HUES48 (cell line): ENCODE data around the gene ZFPM1.

Experiments
- H3K27ac ChIP-seq: one replicate; pipeline ENCODE4 v1.7.0; 2013; ENCODE audit warnings: low read depth, low read length, inconsistent platforms
- H3K27me3 ChIP-seq: 2 replicates; pipeline ENCODE4 v1.6.1; 2013; ENCODE audit warnings: mild to moderate bottlenecking, low read length; ENCODE audit not compliant: control insufficient read depth, insufficient read depth
- H3K36me3 ChIP-seq: 2 replicates; pipeline ENCODE4 v1.6.1; 2013; ENCODE audit warnings: low read length; ENCODE audit not compliant: control insufficient read depth, insufficient read depth
- H3K4me1 ChIP-seq: 2 replicates; pipeline ENCODE4 v1.6.1; 2013; ENCODE audit warnings: mild to moderate bottlenecking, low read length; ENCODE audit not compliant: control insufficient read depth, insufficient read depth
- H3K4me3 ChIP-seq: 2 replicates; pipeline ENCODE4 v1.5.1; 2013; ENCODE audit warnings: mild to moderate bottlenecking, low read depth, low read length
- H3K9ac ChIP-seq: 2 replicates; pipeline ENCODE4 v1.6.1; 2013; ENCODE audit warnings: mild to moderate bottlenecking, low read depth, low read length, moderate library complexity
- H3K9me3 ChIP-seq: 2 replicates; pipeline ENCODE4 v1.6.1; 2013; ENCODE audit warnings: low read length; ENCODE audit not compliant: control insufficient read depth, insufficient read depth

ZFPM1 gene

DNA sequence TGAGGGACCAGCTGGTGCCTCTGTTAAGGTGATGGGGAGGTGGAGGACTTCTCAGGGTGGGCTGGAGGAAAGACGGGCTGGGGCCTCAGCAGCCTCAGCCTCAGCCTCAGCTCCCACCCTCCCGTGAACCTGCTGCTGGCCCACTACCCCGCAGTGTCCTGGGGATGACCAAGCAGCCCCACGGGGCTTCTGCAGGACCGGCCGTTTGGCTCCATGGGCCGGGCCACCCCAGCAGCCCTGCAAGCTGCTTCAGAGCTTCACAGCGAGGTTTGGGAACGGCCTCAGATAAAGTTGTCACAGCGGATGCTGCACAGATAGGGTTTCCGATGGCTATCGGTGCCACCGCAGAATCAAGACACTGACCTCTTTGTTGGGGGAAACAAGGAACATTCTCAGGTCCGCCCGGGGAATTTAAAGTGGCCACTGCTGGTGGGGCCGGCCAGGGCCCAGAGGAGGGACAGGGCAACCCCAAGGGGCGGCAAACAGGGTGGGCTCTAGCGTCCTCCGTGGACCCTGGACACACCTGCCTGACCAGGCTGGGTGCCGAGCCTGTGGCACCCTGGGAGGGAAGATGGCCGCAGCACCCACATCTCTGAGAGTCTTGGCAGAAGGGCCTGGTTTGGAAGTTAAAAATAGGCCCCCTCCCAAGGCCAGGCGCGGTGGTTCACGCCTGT, 69.3 kb downstream of the ZFPM1 start:
- no peaks in the 10 kb centered on the region for H3K9me3 ChIP-seq
- H3K9ac ChIP-seq, result no peak overlapping the region
- no peak overlapping the region for H3K4me3 ChIP-seq
- H3K27ac ChIP-seq, result no peak overlapping the region
- no peaks in the 10 kb centered on the region for H3K27me3 ChIP-seq
- H3K36me3 ChIP-seq, result no peaks in the 10 kb centered on the region
- no peaks in the 10 kb centered on the region; the same call in 1 of the 2 replicates for H3K4me1 ChIP-seq

GRCh38 chr16:88523309-88524161, 70.5 kb downstream of the ZFPM1 start:
- H3K36me3 ChIP-seq, result no peaks in the 10 kb centered on the region
- H3K27ac ChIP-seq, result no peak overlapping the region
- H3K9me3 ChIP-seq, result no peaks in the 10 kb centered on the region
- no peaks in the 10 kb centered on the region for H3K27me3 ChIP-seq
- H3K4me3 ChIP-seq, result no peak overlapping the region
- H3K9ac ChIP-seq, result no peak overlapping the region
- no peaks in the 10 kb centered on the region; the same call in 1 of the 2 replicates for H3K4me1 ChIP-seq

DNA sequence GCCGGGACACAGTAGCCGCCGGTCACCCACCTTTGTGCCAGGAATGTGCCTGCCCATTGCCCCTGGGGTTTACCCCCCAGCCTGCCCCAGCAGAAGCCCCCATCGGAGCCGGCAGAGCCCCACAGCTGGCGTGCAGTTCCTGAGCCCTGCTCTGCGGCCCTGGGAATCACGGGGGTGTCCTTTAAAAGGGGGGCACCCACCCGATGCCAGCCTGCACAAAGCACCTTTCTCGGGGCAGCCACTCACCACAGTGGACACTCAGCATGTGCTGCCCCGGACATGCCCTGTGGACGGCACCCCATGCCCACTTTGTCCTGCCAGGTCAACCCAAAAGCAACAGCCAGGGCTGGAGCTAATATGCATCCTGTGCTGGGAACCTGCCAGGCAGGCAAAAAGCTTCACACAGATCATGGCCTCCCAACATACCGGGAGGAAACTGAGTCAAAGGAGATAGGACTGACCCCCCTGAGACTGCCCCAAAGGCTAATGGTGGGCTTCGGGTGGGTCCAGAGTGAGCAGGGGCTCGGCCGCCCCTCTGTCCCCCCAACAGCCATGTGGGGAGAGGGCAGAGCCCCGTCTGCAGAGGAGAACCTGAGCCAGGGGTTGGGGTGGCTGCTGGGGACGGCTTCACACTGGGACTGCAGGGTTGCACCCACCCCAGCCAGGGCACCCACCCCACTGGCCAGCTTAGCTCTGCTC, 71.3 kb downstream of the ZFPM1 start:
- Histone ChIP-seq H3K4me3 (no peak overlapping the region), H3K9ac (no peak overlapping the region), H3K4me1 (no peaks in the 10 kb centered on the region; the same call in 1 of the 2 replicates), H3K27me3 (no peaks in the 10 kb centered on the region), H3K36me3 (no peaks in the 10 kb centered on the region), H3K27ac (no peak overlapping the region), H3K9me3 (no peaks in the 10 kb centered on the region)

- peaks cover 5% of the 10 kb centered on the region; the same call in 1 of the 2 replicates for H3K36me3 ChIP-seq
- no peak overlapping the region for H3K27ac ChIP-seq
- H3K9ac ChIP-seq, result no peak overlapping the region
- no peaks in the 10 kb centered on the region for H3K9me3 ChIP-seq
- no peaks in the 10 kb centered on the region for H3K27me3 ChIP-seq
- H3K4me3 ChIP-seq, result no peak overlapping the region
- H3K4me1 ChIP-seq, result no peaks in the 10 kb centered on the region; the same call in 1 of the 2 replicates
Measured at GRCh38 chr16:88524973-88525662, 72.0 kb downstream of the ZFPM1 start.

GRCh38 chr16:88525663-88525990, 72.5 kb downstream of the ZFPM1 start:
- H3K36me3 ChIP-seq, result peaks cover 9% of the 10 kb centered on the region; the same call in 1 of the 2 replicates
- H3K4me1 ChIP-seq, result no peaks in the 10 kb centered on the region; the same call in 1 of the 2 replicates
- no peak overlapping the region for H3K9ac ChIP-seq
- H3K27me3 ChIP-seq, result no peaks in the 10 kb centered on the region
- H3K27ac ChIP-seq, result no peak overlapping the region
- no peak overlapping the region for H3K4me3 ChIP-seq
- no peaks in the 10 kb centered on the region for H3K9me3 ChIP-seq

DNA sequence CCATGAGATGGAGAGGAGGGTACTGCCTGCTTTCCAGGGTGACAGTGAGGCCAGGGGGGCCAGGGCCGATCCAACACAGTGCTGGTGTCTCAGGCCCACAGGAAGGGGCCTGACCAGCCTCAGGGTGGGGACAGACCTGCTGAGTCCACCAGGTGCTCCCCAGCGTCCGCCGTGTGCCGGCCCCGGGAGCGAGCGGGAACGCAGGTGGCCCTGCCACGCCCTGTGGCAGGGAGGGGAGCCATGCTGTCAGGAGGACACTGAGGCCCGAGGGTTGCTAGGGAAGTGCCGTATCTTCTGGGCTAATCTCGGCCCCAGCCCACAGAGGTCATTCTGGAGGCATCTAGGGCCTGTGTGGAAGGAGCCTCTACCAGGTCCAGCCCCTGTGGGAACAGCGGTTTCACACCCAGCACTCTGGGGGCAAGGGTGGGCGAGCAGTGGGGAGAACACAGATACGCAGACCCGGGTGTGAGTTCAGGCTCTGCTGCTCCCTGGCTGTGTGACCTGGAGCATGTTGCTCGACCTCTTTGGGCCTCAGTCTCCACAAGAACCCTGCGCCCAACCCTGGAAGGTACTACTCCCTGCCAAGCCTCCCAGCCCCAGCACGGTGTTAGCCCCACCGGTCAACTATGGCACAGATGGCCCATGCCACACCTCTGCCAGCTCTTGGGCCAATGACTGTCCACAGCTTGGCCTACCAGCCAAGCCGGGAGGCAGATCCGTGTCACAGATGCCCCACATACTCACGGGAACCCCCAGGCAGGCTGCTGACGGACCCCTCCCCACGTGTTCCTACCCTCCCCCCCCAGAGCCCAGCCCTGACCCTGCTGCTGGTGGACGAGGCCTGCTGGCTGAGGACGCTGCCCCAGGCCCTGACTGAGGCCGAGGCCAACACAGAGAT, 73.2 kb downstream of the ZFPM1 start:
- Histone ChIP-seq H3K4me1 (no peaks in the 10 kb centered on the region; the same call in 1 of the 2 replicates), H3K27ac (no peak overlapping the region), H3K9me3 (no peaks in the 10 kb centered on the region), H3K27me3 (no peaks in the 10 kb centered on the region), H3K4me3 (no peak overlapping the region), H3K36me3 (peaks cover 9% of the 10 kb centered on the region; the same call in 1 of the 2 replicates), H3K9ac (no peak overlapping the region)

GRCh38 chr16:88526906-88527185, 73.8 kb downstream of the ZFPM1 start:
- Histone ChIP-seq H3K4me1 (no peaks in the 10 kb centered on the region; the same call in 1 of the 2 replicates), H3K9me3 (no peaks in the 10 kb centered on the region), H3K9ac (no peak overlapping the region), H3K27ac (no peak overlapping the region), H3K4me3 (no peak overlapping the region), H3K36me3 (peaks cover 9% of the 10 kb centered on the region; the same call in 1 of the 2 replicates), H3K27me3 (no peaks in the 10 kb centered on the region)

GRCh38 chr16:88527186-88527936, 74.3 kb downstream of the ZFPM1 start:
- Histone ChIP-seq H3K27me3 (no peaks in the 10 kb centered on the region), H3K36me3 (peaks cover 9% of the 10 kb centered on the region; the same call in 1 of the 2 replicates), H3K4me3 (no peak overlapping the region), H3K27ac (no peak overlapping the region), H3K9me3 (no peaks in the 10 kb centered on the region), H3K4me1 (no peaks in the 10 kb centered on the region; the same call in 1 of the 2 replicates), H3K9ac (no peak overlapping the region)

- Histone ChIP-seq H3K4me3 (no peak overlapping the region), H3K27ac (no peak overlapping the region), H3K9ac (no peak overlapping the region), H3K4me1 (no peaks in the 10 kb centered on the region; the same call in 1 of the 2 replicates), H3K27me3 (no peaks in the 10 kb centered on the region), H3K9me3 (no peaks in the 10 kb centered on the region), H3K36me3 (peaks cover 9% of the 10 kb centered on the region; the same call in 1 of the 2 replicates)
Measured at GRCh38 chr16:88527937-88528743, 75.1 kb downstream of the ZFPM1 start.
